HL-60/S4 treated with phorbol 12-myristate 13-acetate at 8.2 ng/mL for 4 days and 3 days (cell line): Measurements from ENCODE around the gene HM13.

ENCODE experiments used
- in situ Hi-C: fragments of 300-500 bp; cut with MboI; formaldehyde crosslinking; loops from 2 replicates; pipeline ENCODE4 v1.15.0; 2022; ENCODE audit warnings: low sequenced_read_pairs

The HM13 gene

GRCh38 chr20:31565699-31566318 lies 51.6 kb downstream of the HM13 start:
- in situ Hi-C loops: loop anchor here (10.0 kb wide), 1 partner anchor 49 kb away; no protein-coding TSS in a partner anchor

- in situ Hi-C loops: loop anchor here (10.0 kb wide), 1 partner anchor 49 kb away; no protein-coding TSS in a partner anchor
These were observed 52.0 kb downstream of the HM13 start for GRCh38 chr20:31566319-31566657.

GRCh38 chr20:31566658-31567379 lies 52.6 kb downstream of the HM13 start:
- in situ Hi-C loops: loop anchor here (10.0 kb wide), 1 partner anchor 48 kb away; no protein-coding TSS in a partner anchor

GRCh38 chr20:31567380-31567720 lies 53.1 kb downstream of the HM13 start:
- in situ Hi-C loops: loop anchor here (10.0 kb wide), 1 partner anchor 47 kb away; no protein-coding TSS in a partner anchor

- in situ Hi-C loops: loop anchor here (10.0 kb wide), 1 partner anchor 47 kb away; no protein-coding TSS in a partner anchor
These were observed 53.9 kb downstream of the HM13 start for GRCh38 chr20:31568041-31568731.

GRCh38 chr20:31568773-31569162 lies 54.5 kb downstream of the HM13 start:
- in situ Hi-C loops: loop anchor here (10.0 kb wide), 1 partner anchor 46 kb away; no protein-coding TSS in a partner anchor

GRCh38 chr20:31569163-31570020 lies 55.1 kb downstream of the HM13 start:
- in situ Hi-C loops: loop anchor here (10.0 kb wide), 1 partner anchor 45 kb away; no protein-coding TSS in a partner anchor

- in situ Hi-C loops: no loop called here
These were observed 55.8 kb downstream of the HM13 start for GRCh38 chr20:31570021-31570463.

- in situ Hi-C loops: no loop called here
These were observed 56.7 kb downstream of the HM13 start for GRCh38 chr20:31570735-31571617.

- in situ Hi-C loops: no loop called here
These were observed 57.9 kb downstream of the HM13 start for GRCh38 chr20:31572042-31572700.

GRCh38 chr20:31572701-31573554 lies 58.7 kb downstream of the HM13 start:
- in situ Hi-C loops: no loop called here

GRCh38 chr20:31573555-31574321 lies 59.5 kb downstream of the HM13 start:
- in situ Hi-C loops: no loop called here

GRCh38 chr20:31574986-31575385 lies 60.7 kb downstream of the HM13 start:
- in situ Hi-C loops: loop anchor here (25.0 kb wide), 1 partner anchor 162 kb away; the partner anchor contains the start of gene TPX2

GRCh38 chr20:31576751-31577150 lies 62.5 kb downstream of the HM13 start:
- in situ Hi-C loops: loop anchor here (25.0 kb wide), 1 partner anchor 161 kb away; the partner anchor contains the start of gene TPX2

GRCh38 chr20:31577194-31577593 lies 63.0 kb downstream of the HM13 start:
- in situ Hi-C loops: loop anchor here (25.0 kb wide), 1 partner anchor 160 kb away; the partner anchor contains the start of gene TPX2

- in situ Hi-C loops: loop anchor here (25.0 kb wide), 1 partner anchor 159 kb away; the partner anchor contains the start of gene TPX2
These were observed 64.4 kb downstream of the HM13 start for GRCh38 chr20:31578448-31579138.
